ENCODE results near the gene OSR1.

DNA sequence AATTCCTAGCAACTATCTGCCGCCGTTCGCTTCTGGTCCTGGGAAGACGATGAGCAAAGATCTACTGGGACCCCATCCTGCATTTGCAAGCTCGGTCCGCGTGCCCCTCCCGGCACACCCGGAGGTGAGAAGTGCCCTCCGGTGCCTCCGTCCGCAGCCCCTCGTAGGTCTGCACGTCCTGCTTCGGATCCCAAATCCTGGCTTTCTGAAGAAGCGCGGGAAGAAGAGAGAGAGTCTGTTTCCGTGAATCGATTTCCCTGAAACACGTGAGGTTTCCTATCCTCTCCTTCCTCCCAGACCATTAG is 5.0 kb upstream of the OSR1 start:
- TF ChIP-seq, protein P1, sequence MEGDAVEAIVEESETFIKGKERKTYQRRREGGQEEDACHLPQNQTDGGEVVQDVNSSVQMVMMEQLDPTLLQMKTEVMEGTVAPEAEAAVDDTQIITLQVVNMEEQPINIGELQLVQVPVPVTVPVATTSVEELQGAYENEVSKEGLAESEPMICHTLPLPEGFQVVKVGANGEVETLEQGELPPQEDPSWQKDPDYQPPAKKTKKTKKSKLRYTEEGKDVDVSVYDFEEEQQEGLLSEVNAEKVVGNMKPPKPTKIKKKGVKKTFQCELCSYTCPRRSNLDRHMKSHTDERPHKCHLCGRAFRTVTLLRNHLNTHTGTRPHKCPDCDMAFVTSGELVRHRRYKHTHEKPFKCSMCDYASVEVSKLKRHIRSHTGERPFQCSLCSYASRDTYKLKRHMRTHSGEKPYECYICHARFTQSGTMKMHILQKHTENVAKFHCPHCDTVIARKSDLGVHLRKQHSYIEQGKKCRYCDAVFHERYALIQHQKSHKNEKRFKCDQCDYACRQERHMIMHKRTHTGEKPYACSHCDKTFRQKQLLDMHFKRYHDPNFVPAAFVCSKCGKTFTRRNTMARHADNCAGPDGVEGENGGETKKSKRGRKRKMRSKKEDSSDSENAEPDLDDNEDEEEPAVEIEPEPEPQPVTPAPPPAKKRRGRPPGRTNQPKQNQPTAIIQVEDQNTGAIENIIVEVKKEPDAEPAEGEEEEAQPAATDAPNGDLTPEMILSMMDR (conservative IDR thresholded peaks at IDR 0.05; ENCODE audit: low read length), result no peak
- no peak for TF ChIP-seq EZH2phosphoT487 (IDR thresholded peaks at IDR 0.05; ENCODE audit: borderline replicate concordance, low read depth, low read length)
